Smooth muscle cell (in vitro differentiated cells): ENCODE measurements around the gene WWOX. TPM values are rescaled to one million over a fixed set of nuclear protein-coding genes. Genes with fewer than 3 reads are reported as not detected.

Experiments
- DNase-seq: peaks from one replicate; lab custom pipeline; 2025; ENCODE audit not compliant: unreplicated experiment; lab: John Stamatoyannopoulos, UW
- H2AFZ ChIP-seq: fragments of 200-600 bp; sonication (generic); 2 replicates; pipeline ENCODE4 v1.6.0; 2016; ENCODE audit warnings: antibody characterized with exemption, low read depth, mild to moderate bottlenecking
- H3F3A ChIP-seq: fragments of 200-600 bp; sonication (generic); 2 replicates; pipeline ENCODE4 v1.6.0; 2017; ENCODE audit warnings: antibody characterized with exemption, low read depth
- H3K27ac ChIP-seq: fragments of 200-600 bp; sonication (generic); 2 replicates; pipeline ENCODE4 v1.5.1; 2016; ENCODE audit warnings: low read depth, mild to moderate bottlenecking
- H3K27me3 ChIP-seq: fragments of 200-600 bp; sonication (generic); 2 replicates; pipeline ENCODE4 v1.6.1; 2016; ENCODE audit warnings: low read depth, mild to moderate bottlenecking
- H3K36me3 ChIP-seq: fragments of 200-600 bp; sonication (generic); 2 replicates; pipeline ENCODE4 v1.5.1; 2016; ENCODE audit warnings: low read depth
- H3K4me1 ChIP-seq: fragments of 200-600 bp; sonication (generic); 2 replicates; pipeline ENCODE4 v1.5.1; 2016; ENCODE audit warnings: low read depth
- H3K4me2 ChIP-seq: fragments of 200-600 bp; sonication (generic); 2 replicates; pipeline ENCODE4 v1.6.0; 2016; ENCODE audit warnings: mild to moderate bottlenecking
- H3K4me3 ChIP-seq: fragments of 200-600 bp; sonication (generic); 2 replicates; pipeline ENCODE4 v1.5.1; 2016; ENCODE audit warnings: mild to moderate bottlenecking
- H3K79me2 ChIP-seq: fragments of 200-600 bp; sonication (generic); 2 replicates; pipeline ENCODE4 v1.6.0; 2016; ENCODE audit warnings: low read depth, mild to moderate bottlenecking
- H3K9ac ChIP-seq: fragments of 200-600 bp; sonication (generic); 2 replicates; pipeline ENCODE4 v1.6.0; 2016; ENCODE audit warnings: low read depth
- H3K9me3 ChIP-seq: fragments of 200-600 bp; sonication (generic); replicated peaks from 2 replicates; pipeline ENCODE4 v1.5.1; 2016; ENCODE audit warnings: low read depth
- H4K20me1 ChIP-seq: fragments of 200-600 bp; sonication (generic); 2 replicates; pipeline ENCODE4 v1.6.0; 2016; ENCODE audit warnings: low read depth
- CTCF ChIP-seq: fragments of 200-600 bp; sonication (generic); IDR thresholded peaks from 2 replicates; pipeline ENCODE4 v1.5.1; 2017; ENCODE audit warnings: borderline replicate concordance, mild to moderate bottlenecking, antibody characterized with exemption; ENCODE audit not compliant: insufficient read depth, poor library complexity, severe bottlenecking
- WGBS: methylation state at CpG from one replicate; pipeline ENCODE4 v1.1.7; 2016; ENCODE audit warnings: low lambda C conversion rate; 5-methylcytosine and 5-hydroxymethylcytosine counted together
- polyA plus RNA-seq: library from polyadenylated mRNA; unstranded; fragments of >200 nt; fragmentation: Nextera tagmentation; extraction: Ambion mirVana; gene quantifications from 2 replicates; pipeline ENCODE4 v1.2.1, GENCODE V29; 2016
- total RNA-seq: library from RNA; depleted of rRNA; stranded (reverse); fragments of >200 nt; gene quantifications from 2 replicates; pipeline ENCODE4 v1.2.3, GENCODE V29; 2014

WWOX gene
- total and polyA plus RNA-seq, 2 experiments from 2014 or later: 7.5 to 14.0 TPM

GRCh38 chr16:79165506-79165905 is 1066.1 kb downstream of the WWOX start:
- Histone ChIP-seq H3K36me3 (no peaks in the 10 kb centered on the region), H3K27ac (no peak overlapping the region), H3K79me2 (no peaks in the 10 kb centered on the region), H3K9ac (no peak overlapping the region), H3K4me1 (peaks cover 13% of the 10 kb centered on the region), H3K4me3 (no peak overlapping the region), H3F3A (peaks cover 5% of the 10 kb centered on the region), H3K9me3 (no peaks in the 10 kb centered on the region), H3K27me3 (no peaks in the 10 kb centered on the region), H2AFZ (no peak overlapping the region), H4K20me1 (no peaks in the 10 kb centered on the region), H3K4me2 (no peak overlapping the region)
- DNase-seq: no peak
- 87% methylated on average over 9 of the region's 9 CpGs for WGBS
- TF ChIP-seq CTCF: no peak

GRCh38 chr16:79167893-79168292 is 1068.4 kb downstream of the WWOX start:
- Histone ChIP-seq H3F3A (peaks cover 5% of the 10 kb centered on the region), H3K79me2 (no peaks in the 10 kb centered on the region), H2AFZ (no peak overlapping the region), H3K36me3 (no peaks in the 10 kb centered on the region), H3K27ac (no peak overlapping the region), H3K9me3 (no peaks in the 10 kb centered on the region), H3K9ac (no peak overlapping the region), H3K4me2 (no peak overlapping the region), H4K20me1 (no peaks in the 10 kb centered on the region), H3K4me3 (no peak overlapping the region), H3K27me3 (no peaks in the 10 kb centered on the region), H3K4me1 (peaks cover 13% of the 10 kb centered on the region)
- 95% methylated on average over 2 of the region's 2 CpGs for WGBS
- TF ChIP-seq CTCF: no peak
- no peak for DNase-seq

GRCh38 chr16:79168321-79168720 is 1068.9 kb downstream of the WWOX start:
- Histone ChIP-seq H3K4me1 (peaks cover 13% of the 10 kb centered on the region), H3K79me2 (no peaks in the 10 kb centered on the region), H3K9ac (no peak overlapping the region), H3K27ac (no peak overlapping the region), H2AFZ (no peak overlapping the region), H4K20me1 (no peaks in the 10 kb centered on the region), H3K27me3 (no peaks in the 10 kb centered on the region), H3K4me2 (no peak overlapping the region), H3K9me3 (no peaks in the 10 kb centered on the region), H3K4me3 (no peak overlapping the region), H3K36me3 (no peaks in the 10 kb centered on the region), H3F3A (peaks cover 5% of the 10 kb centered on the region)
- no peak for TF ChIP-seq CTCF
- WGBS: 73% methylated on average over 2 of the region's 2 CpGs
- no peak for DNase-seq

GRCh38 chr16:79169239-79169638 is 1069.8 kb downstream of the WWOX start:
- H3K79me2 ChIP-seq: no peaks in the 10 kb centered on the region
- H4K20me1 ChIP-seq: no peaks in the 10 kb centered on the region
- H3K9ac ChIP-seq: no peak overlapping the region
- TF ChIP-seq CTCF: no peak
- peaks cover 5% of the 10 kb centered on the region for H3F3A ChIP-seq
- no peak overlapping the region for H2AFZ ChIP-seq
- no peaks in the 10 kb centered on the region for H3K9me3 ChIP-seq
- H3K36me3 ChIP-seq: no peaks in the 10 kb centered on the region
- H3K4me3 ChIP-seq: no peak overlapping the region
- H3K4me1 ChIP-seq: peaks cover 13% of the 10 kb centered on the region
- H3K4me2 ChIP-seq: no peak overlapping the region
- no peaks in the 10 kb centered on the region for H3K27me3 ChIP-seq
- H3K27ac ChIP-seq: no peak overlapping the region
- 33% methylated on average over 2 of the region's 2 CpGs for WGBS
- DNase-seq: no peak
